ENCODE measurements around the gene CELF2.

The CELF2 gene

DNA sequence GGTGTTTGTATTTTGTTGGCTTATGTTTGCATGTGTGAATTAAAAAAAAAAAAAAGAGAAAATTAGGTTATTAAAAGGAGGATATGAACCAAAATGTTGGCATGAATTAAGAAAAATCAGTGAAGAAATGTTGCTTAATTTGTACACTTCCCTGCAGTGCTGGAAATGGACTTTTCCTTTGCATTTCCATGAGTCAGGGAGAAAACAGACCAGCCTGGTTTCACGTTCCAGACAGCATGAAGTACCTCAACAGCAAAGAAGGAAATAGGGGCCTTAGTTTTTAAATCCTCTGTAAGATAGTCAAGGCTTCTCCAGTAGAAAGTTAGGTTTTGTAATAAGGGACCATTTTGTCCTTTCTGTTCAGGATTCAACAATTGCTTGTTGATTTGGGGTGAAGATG, 159.7 kb downstream of the CELF2 start:
- no peak overlapping the region for H3K4me3 ChIP-seq (ENCODE audit: low read depth, low read length)
- H3K27ac ChIP-seq (ENCODE audit: extremely low read depth, low read depth, low read length) = no peak overlapping the region
- H3K36me3 ChIP-seq (ENCODE audit: control insufficient read depth in 2 of 2, insufficient read depth in 1 of 2, low read length in 2 of 2) = peaks cover 0 to 3% of the 10 kb centered on the region in 2 experiments; a peak in 1 of 3 replicates
- CTCF ChIA-PET = no interaction called here
- peaks cover 4% of the 10 kb centered on the region for H3K4me1 ChIP-seq (ENCODE audit: control insufficient read depth, insufficient read depth, low read length)
- POLR2A ChIA-PET = no interaction called here
- no peaks in the 10 kb centered on the region for H3K9me3 ChIP-seq (ENCODE audit: control insufficient read depth, insufficient read depth, low read depth, low read length)
- TF ChIP-seq, protein P1, sequence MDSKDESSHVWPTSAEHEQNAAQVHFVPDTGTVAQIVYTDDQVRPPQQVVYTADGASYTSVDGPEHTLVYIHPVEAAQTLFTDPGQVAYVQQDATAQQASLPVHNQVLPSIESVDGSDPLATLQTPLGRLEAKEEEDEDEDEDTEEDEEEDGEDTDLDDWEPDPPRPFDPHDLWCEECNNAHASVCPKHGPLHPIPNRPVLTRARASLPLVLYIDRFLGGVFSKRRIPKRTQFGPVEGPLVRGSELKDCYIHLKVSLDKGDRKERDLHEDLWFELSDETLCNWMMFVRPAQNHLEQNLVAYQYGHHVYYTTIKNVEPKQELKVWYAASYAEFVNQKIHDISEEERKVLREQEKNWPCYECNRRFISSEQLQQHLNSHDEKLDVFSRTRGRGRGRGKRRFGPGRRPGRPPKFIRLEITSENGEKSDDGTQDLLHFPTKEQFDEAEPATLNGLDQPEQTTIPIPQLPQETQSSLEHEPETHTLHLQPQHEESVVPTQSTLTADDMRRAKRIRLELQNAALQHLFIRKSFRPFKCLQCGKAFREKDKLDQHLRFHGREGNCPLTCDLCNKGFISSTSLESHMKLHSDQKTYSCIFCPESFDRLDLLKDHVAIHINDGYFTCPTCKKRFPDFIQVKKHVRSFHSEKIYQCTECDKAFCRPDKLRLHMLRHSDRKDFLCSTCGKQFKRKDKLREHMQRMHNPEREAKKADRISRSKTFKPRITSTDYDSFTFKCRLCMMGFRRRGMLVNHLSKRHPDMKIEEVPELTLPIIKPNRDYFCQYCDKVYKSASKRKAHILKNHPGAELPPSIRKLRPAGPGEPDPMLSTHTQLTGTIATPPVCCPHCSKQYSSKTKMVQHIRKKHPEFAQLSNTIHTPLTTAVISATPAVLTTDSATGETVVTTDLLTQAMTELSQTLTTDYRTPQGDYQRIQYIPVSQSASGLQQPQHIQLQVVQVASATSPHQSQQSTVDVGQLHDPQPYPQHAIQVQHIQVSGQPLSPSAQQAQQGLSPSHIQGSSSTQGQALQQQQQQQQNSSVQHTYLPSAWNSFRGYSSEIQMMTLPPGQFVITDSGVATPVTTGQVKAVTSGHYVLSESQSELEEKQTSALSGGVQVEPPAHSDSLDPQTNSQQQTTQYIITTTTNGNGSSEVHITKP (tag by site-specific recombination; IDR thresholded peaks at IDR 0.05) = peak; percentile 28; the same call in 1 of the 2 replicates
- TF ChIP-seq ZNF707 (tag by site-specific recombination; IDR thresholded peaks at IDR 0.05) = no peak
- peak; percentile 72; the same call in 1 of the 2 replicates for TF ChIP-seq SCRT2 (tag by site-specific recombination; IDR thresholded peaks at IDR 0.05)
- TF ChIP-seq ZNF629 (tag by site-specific recombination; IDR thresholded peaks at IDR 0.05) = no peak
- TF ChIP-seq, protein P2, sequence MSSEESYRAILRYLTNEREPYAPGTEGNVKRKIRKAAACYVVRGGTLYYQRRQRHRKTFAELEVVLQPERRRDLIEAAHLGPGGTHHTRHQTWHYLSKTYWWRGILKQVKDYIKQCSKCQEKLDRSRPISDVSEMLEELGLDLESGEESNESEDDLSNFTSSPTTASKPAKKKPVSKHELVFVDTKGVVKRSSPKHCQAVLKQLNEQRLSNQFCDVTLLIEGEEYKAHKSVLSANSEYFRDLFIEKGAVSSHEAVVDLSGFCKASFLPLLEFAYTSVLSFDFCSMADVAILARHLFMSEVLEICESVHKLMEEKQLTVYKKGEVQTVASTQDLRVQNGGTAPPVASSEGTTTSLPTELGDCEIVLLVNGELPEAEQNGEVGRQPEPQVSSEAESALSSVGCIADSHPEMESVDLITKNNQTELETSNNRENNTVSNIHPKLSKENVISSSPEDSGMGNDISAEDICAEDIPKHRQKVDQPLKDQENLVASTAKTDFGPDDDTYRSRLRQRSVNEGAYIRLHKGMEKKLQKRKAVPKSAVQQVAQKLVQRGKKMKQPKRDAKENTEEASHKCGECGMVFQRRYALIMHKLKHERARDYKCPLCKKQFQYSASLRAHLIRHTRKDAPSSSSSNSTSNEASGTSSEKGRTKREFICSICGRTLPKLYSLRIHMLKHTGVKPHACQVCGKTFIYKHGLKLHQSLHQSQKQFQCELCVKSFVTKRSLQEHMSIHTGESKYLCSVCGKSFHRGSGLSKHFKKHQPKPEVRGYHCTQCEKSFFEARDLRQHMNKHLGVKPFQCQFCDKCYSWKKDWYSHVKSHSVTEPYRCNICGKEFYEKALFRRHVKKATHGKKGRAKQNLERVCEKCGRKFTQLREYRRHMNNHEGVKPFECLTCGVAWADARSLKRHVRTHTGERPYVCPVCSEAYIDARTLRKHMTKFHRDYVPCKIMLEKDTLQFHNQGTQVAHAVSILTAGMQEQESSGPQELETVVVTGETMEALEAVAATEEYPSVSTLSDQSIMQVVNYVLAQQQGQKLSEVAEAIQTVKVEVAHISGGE (tag by site-specific recombination; conservative IDR thresholded peaks at IDR 0.05; ENCODE audit: low read depth) = no peak
- TF ChIP-seq ZNF843 (tag by site-specific recombination; IDR thresholded peaks at IDR 0.05) = no peak

DNA sequence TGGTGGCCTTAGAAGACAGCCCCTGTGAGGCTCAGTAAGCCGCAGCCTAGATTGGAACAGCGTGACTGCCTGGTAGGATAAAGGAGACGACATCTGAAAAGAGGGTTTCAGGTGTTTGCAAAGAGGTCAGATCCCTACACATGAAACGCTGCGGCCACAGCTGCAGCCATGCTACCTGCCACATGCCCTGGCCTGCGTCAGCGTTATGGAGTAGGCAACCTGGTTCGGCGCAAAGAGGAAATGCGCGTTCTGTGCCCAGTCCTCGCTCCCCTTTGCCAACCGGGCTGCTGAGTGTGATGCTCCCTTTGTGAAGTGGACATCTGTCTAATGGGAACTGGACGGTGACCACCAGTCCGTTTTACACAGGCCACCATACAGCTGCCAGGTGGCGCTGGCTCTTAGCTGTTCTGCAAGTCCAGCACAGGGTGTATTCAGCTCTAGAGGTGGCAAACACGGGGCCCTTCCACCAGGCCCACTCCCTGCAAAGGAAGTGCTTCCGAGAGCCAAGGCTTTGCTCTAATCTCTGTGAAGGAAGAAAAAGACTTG, 160.3 kb downstream of the CELF2 start:
- POLR2A ChIA-PET = interaction anchor here (0.7 kb wide), 1 partner anchor 72 kb away, joined by 3 read pairs; no protein-coding TSS in a partner anchor
- CTCF ChIA-PET = interaction anchor here (1.4 kb wide), 1 partner anchor 12 kb away, joined by 4 read pairs; no protein-coding TSS in a partner anchor
- Histone ChIP-seq H3K36me3 (ENCODE audit: control insufficient read depth in 2 of 2, insufficient read depth in 1 of 2, low read length in 2 of 2) (peaks cover 0 to 3% of the 10 kb centered on the region in 2 experiments; a peak in 1 of 3 replicates), H3K4me1 (ENCODE audit: control insufficient read depth, insufficient read depth, low read length) (peaks cover 4% of the 10 kb centered on the region), H3K9me3 (ENCODE audit: control insufficient read depth, insufficient read depth, low read depth, low read length) (no peaks in the 10 kb centered on the region), H3K27ac (ENCODE audit: extremely low read depth, low read depth, low read length) (peak overlapping the region; percentile 13; the same call in 1 of the 2 replicates), H3K4me3 (ENCODE audit: low read depth, low read length) (no peak overlapping the region)
- TF ChIP-seq ZNF473 (tag by site-specific recombination; IDR thresholded peaks at IDR 0.05) (no peak), ZNF600 (tag by site-specific recombination; IDR thresholded peaks at IDR 0.05) (peak; percentile 95)
- TF ChIP-seq, protein P3, sequence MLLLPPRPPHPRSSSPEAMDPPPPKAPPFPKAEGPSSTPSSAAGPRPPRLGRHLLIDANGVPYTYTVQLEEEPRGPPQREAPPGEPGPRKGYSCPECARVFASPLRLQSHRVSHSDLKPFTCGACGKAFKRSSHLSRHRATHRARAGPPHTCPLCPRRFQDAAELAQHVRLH (tag by site-specific recombination; IDR thresholded peaks at IDR 0.05) = no peak

DNA sequence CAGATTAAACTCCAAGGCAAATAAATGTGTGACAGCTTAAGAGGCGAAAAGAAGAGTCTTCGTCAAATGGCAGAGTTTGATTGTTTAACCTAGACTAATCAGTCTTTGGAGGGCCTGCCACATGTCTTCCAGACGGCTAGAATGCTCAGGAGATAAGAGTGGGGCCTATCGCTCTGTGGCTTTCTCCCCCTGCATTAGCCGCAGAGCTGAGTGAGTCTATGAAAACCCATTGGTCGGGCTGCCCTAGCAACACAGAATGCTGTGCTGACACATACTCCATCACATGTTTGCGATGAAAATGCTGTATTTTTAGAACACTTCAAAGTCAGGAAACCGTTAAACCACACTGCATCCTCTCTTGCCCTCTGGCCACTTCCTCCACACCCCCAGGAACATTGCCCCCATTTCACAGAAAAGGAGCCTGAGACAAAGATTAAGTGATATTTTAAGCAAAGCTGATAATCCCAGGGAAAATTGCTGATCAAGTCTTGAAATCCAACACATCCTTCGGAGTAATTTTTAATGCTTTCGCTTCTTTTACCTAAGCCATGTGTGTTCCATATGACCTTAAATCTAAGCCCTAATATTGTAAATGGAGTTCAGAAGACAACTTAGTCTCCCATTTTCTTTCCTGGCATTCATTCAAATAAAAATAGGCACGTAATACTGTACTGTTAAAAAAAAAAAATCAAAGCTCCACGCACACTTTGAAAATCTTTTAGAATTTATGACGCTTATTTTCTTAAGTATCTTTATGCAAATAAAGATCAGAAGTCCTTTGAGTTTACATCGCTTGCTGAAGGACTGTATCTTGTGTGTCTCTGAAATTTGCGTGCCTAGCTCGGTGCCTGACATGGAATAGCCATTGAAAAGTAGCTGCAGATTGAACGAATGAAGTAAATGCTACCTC, 161.2 kb downstream of the CELF2 start:
- POLR2A ChIA-PET = interaction anchor here (0.7 kb wide), 1 partner anchor 72 kb away, joined by 3 read pairs; no protein-coding TSS in a partner anchor
- Histone ChIP-seq H3K4me1 (ENCODE audit: control insufficient read depth, insufficient read depth, low read length) (peaks cover 4% of the 10 kb centered on the region), H3K4me3 (ENCODE audit: low read depth, low read length) (no peak overlapping the region), H3K27ac (ENCODE audit: extremely low read depth, low read depth, low read length) (peak overlapping the region; percentile 13; the same call in 1 of the 2 replicates), H3K36me3 (ENCODE audit: control insufficient read depth in 2 of 2, insufficient read depth in 1 of 2, low read length in 2 of 2) (no peaks in the 10 kb centered on the region), H3K9me3 (ENCODE audit: control insufficient read depth, insufficient read depth, low read depth, low read length) (no peaks in the 10 kb centered on the region)
- CTCF ChIA-PET = interaction anchor here (0.6 to 1.4 kb wide), 4 partner anchors 11 to 358 kb away, joined by 3 to 4 read pairs (median 4); no protein-coding TSS in a partner anchor
- TF ChIP-seq ZNF777 (tag by site-specific recombination; IDR thresholded peaks at IDR 0.05; ENCODE audit: borderline replicate concordance) (no peak), ZNF837 (tag by site-specific recombination; IDR thresholded peaks at IDR 0.05) (no peak), ZNF658 (tag by site-specific recombination; IDR thresholded peaks at IDR 0.05) (no peak), HOXD13 (CRISPR knock-in tag; IDR thresholded peaks at IDR 0.05; ENCODE audit: borderline replicate concordance) (no peak), SETDB1 (IDR thresholded peaks at IDR 0.05; ENCODE audit: insufficient read length, low read length) (peak; percentile 35), ZNF596 (tag by site-specific recombination; IDR thresholded peaks at IDR 0.05) (no peak)
- TF ChIP-seq, protein P4, sequence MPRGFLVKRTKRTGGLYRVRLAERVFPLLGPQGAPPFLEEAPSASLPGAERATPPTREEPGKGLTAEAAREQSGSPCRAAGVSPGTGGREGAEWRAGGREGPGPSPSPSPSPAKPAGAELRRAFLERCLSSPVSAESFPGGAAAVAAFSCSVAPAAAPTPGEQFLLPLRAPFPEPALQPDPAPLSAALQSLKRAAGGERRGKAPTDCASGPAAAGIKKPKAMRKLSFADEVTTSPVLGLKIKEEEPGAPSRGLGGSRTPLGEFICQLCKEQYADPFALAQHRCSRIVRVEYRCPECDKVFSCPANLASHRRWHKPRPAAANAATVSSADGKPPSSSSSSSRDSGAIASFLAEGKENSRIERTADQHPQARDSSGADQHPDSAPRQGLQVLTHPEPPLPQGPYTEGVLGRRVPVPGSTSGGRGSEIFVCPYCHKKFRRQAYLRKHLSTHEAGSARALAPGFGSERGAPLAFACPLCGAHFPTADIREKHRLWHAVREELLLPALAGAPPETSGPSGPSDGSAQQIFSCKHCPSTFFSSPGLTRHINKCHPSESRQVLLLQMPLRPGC (tag by site-specific recombination; IDR thresholded peaks at IDR 0.05) = no peak
- TF ChIP-seq, protein P5, sequence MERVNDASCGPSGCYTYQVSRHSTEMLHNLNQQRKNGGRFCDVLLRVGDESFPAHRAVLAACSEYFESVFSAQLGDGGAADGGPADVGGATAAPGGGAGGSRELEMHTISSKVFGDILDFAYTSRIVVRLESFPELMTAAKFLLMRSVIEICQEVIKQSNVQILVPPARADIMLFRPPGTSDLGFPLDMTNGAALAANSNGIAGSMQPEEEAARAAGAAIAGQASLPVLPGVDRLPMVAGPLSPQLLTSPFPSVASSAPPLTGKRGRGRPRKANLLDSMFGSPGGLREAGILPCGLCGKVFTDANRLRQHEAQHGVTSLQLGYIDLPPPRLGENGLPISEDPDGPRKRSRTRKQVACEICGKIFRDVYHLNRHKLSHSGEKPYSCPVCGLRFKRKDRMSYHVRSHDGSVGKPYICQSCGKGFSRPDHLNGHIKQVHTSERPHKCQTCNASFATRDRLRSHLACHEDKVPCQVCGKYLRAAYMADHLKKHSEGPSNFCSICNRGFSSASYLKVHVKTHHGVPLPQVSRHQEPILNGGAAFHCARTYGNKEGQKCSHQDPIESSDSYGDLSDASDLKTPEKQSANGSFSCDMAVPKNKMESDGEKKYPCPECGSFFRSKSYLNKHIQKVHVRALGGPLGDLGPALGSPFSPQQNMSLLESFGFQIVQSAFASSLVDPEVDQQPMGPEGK (tag by site-specific recombination; IDR thresholded peaks at IDR 0.05) = no peak
